Right ventricle myocardium superior (tissue), 1 donor: ENCODE results near the gene BMF. TPM values are rescaled to one million over a fixed set of nuclear protein-coding genes. Genes with fewer than 3 reads are reported as not detected.

Experiments
- ATAC-seq: fragments of 200-7000 bp; cut with Tn5 transposase; one replicate; pipeline ENCODE4 v1.9.1; 2020; ENCODE audit warnings: mild to moderate bottlenecking; ENCODE audit not compliant: poor library complexity
- DNase-seq: peaks from one replicate; pipeline ENCODE4 v3.0.0-alpha.2; 2020
- intact Hi-C: fragments of 100-400 bp; cut with DNase I; formaldehyde crosslinking; loops from one replicate; pipeline ENCODE4 v1.11.2; 2022
- total RNA-seq: library from RNA; stranded (reverse); fragmentation: NEBNext Ultra II Directional; extraction: Animal tissue kit (Norgen Biotek cat#: 25700); gene quantifications from one replicate; pipeline ENCODE4 v1.2.1, GENCODE V29; 2021
- donor health status: DM: no; HTN: yes; CAD: no; lungs with severe emphysema.

The BMF gene
- total RNA-seq, 1 donor from 2014 or later, result 3.4 TPM

DNA sequence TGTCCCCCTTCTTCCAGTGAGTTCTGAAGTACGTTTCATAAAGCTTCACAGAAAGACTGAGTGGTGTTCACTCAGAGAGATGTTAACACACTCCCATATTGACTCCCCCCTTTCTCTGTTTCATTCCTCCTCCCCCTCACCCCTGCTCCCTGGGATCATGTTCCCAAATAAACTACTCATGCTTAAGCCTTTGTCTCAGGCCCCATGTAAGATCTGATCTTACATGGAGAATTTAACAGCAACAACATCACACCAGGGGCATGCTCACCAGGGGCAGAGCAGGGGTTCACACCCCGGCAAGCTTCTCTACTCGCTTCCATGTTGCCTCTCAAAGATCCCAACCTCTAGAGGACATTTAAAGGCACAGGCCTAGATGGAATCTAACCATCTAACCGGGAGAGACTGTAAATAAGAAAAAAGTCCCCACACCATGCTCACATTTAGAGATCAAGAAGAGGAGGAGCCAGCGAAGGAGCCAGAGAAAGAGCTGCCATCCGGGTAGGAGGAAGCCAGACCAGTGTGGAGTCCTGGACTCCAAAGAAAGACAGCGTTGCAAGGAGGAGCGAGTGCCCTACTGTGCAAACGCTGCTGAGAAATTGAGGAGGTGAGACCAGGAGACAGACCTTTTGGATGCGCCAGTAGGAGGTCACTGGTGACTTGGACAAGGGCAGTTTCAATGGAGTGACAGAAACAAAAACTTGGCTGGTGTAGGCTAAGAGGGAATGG is 48.3 kb downstream of the BMF start:
- DNase-seq, result no peak

DNA sequence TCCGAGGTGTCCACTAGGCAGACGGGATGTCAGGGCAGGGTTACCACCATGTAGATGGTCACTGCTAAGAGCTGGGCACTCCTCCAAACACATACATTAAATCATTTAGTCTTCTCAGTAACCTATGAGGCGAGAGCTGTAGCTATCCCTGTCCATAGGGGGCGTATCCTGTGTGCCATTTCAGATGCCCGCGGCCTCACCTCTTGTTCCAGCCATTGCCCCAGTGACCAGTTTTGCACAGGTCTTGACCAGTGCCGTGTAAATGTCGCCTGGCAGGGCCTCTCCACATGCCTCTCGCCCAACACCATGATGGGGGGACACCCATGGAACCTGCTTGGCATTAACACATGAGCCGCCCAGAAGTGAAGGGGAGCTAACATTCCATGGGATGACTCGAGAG is 48.9 kb downstream of the BMF start:
- intact Hi-C loops, result no loop called here
- no peak for ATAC-seq
- DNase-seq, result no peak

More for the DNA sequence above, 48.3 kb downstream of the BMF start:
- intact Hi-C loops, result no loop called here
- no peak for ATAC-seq

DNA sequence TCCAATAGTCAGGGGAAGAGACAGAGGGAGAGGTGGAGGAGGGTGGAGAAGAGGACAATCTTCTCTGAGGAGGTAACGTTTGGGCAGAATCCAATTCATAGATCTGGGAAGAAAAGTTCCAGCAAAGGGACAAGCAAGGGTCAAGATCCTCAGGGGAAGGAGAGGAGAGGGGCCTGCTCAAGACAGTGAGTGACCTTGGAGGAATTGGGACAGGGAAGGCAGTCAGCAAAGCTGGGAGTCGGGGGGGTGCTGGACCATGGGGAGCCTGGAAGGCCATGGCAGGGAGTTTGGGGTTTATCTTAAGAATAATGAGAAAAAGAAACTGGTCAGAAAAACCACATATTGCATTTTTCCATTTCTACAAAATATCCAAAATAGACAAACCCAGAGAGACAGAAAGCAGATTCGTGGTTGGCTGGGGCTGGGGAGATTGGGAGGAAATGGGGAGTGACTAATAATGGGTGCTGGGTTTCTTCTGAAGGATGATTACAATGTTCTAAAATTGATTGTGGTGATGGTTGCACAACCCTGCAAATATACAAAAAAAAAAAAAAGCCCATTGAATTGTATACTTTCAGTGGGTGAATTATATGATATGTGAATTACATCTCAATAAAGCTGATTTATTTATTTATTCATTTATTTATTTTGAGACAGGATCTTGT is 50.1 kb downstream of the BMF start:
- intact Hi-C loops, result no loop called here
- DNase-seq, result no peak
- ATAC-seq, result no peak

DNA sequence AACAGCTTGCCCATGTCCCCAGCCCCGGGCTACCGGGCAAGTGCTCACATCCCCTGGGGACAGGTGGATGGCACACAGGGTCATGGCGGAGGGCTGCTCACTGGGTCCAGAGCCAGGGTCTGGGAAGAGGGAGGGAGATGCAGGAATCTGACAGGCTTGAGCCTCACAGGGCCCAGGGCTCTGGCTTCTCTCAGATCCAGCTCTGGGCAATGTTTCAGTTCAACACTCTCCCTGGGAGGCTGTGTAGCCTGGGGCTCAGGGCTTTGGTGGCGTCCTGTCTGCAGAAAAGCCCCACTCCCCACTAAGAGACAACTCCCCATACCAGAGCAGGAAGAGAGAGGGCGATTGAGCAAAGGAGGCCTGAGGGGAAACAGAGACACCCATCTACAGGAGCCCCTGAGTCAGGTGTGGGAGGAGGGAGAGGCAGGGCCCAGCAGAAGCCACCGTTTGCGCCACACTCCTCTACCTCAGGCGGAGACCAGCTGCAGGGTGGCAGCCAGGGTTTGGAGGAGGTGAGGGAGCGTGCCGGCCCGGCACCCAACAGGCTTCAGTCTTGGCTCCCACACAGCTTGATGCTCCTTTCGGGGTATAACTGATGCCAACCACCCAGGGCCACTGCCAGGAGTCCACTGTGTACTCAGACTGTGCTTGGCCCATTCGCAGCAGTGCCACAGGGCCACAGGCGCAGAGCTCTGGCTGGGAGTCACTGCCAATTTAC is 52.9 kb downstream of the BMF start:
- intact Hi-C loops, result no loop called here
- ATAC-seq (peak; percentile 94), DNase-seq (peak; percentile 82)

DNA sequence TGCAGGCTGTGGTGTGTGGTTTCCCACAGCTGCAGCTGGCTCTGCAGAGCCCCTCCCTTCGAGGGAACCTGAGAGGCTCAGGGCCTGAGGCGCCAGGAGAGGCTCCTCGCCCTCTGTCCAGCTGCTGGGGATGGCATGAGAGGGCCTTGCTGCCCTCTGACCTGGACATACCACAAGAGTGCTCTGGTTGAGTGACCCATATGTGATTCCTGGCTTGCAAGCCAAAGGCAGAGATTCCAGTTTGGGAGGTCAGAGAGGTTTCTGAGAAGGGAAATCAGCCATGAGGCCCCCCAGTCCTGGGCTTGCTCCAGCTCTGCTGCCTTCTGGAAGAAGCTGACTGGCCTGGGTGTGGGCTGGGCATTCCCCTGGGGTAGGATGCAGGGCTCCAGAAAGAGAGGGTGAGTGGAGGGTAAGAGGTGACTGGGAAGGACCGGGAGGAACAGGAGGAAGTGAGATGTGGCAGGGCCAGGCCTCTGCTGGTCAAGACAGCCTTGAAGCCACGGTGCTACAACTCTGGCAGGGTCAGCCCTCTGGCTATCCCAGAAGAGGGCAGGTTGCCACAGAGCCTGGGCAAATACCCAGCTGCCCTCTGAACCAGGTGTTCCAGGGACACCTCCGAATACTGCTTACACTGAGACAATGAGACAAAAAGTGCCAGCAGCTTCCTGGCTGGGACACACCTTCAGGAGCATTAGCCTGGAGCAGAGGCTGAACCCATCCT is 53.7 kb downstream of the BMF start:
- intact Hi-C loops, result no loop called here
- DNase-seq (no peak), ATAC-seq (peak; percentile 23)

DNA sequence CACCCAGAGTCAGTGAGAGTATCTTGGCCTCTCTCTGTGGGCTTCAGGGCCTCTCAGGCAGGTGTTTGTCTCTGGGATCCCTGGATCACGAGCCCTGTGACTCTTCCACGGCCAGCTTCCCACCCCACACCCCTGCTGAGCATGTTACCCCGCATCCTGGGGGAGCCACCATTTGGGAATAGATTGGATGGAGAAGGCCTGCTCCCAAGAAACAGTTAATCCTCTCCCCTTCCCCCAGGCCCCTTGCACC is 54.1 kb downstream of the BMF start:
- DNase-seq (no peak), ATAC-seq (no peak)
- intact Hi-C loops, result no loop called here

DNA sequence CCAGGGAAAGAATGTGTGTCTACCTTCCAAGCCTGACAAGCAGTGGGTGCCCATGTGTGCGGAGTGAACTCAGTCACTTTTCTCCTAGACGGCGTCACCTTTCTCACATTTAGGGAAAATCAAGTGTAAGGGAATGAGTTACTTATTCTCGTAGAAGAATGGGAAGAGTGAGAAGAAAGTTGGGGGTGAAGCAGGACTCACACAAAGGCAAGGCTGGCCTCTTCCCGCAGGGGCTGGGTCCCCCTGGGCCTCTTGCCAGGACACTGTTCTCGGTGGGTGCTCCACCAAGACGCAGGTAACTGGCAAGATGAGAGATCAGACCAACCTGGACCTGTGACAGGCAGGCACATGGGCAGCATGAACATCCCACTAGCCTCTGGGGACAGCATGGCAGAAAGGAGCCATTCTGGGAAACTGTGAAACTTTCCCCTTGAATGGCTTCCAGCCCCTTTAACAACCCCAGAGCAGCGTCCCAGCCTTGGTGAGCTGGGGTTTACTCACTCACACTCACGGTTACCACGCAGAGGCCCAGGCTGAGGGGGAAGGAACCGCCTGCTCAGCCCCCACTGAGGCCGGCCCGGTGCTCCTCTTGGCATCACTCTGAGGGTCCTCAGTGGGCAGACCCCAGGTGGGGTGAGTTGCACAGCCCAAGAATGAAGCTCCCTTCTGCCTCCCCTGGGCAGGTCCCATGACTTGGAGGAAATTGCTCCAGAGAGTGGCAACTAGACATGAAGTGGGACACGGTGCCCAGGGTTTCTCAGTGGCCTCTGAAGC is 54.7 kb downstream of the BMF start:
- ATAC-seq (no peak), DNase-seq (no peak)
- intact Hi-C loops, result no loop called here

DNA sequence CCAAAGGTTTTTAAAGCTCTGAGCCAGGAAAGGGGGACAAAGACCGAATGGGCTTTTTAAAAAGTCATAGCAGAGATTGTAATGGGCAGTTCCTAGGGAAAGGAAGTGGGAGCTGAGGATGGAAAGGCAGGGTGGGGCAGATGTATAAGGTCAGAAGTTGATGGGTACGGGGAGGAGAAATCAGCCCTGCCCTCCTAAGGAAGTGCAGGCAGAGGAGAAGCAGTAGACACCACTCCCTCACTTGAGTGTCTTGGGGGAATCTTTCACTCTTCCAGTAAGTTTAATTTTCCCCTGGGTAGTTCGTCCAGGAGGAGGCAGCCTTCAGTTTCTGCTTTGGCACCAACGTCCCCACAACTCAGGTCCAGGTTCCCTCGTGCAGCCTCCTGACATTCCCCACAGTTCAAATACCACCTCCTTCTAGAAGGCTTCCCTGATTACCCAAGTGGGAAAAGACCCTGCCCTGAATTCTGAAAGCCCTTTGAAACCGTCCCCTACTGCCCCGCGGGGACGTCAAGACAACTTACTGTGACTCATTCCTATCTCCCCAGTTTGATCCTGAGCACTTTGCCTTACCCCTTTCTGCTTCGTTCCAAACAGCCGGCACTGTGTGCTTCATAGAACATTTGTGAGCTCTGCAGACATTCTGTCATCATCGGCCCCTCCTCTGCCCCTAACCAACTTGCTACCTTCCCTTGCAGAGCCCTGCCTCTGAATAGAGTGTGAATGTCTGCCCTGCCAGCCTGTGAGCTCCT is 55.4 kb downstream of the BMF start:
- DNase-seq, result no peak
- no peak for ATAC-seq
- intact Hi-C loops, result no loop called here

DNA sequence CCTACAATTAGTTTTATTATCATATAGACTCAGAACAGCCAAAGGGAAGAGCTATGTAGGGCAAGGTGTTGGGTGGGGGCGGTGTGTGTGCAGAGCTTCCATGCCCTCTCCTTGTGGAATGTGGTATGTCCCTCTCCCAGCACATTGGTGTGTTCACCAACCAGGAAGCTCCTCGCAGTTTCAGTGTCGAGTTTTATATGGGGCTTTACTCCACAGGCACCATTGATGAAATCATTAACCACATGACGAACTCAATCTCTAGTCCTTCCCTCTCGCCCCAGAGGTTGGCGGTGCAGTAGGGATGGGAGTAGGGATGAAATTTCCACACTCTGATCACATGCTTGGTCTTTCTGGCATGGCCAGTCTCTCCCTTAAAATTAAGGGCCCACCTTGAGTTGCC is 56.1 kb downstream of the BMF start:
- intact Hi-C loops, result no loop called here
- ATAC-seq (no peak), DNase-seq (no peak)

DNA sequence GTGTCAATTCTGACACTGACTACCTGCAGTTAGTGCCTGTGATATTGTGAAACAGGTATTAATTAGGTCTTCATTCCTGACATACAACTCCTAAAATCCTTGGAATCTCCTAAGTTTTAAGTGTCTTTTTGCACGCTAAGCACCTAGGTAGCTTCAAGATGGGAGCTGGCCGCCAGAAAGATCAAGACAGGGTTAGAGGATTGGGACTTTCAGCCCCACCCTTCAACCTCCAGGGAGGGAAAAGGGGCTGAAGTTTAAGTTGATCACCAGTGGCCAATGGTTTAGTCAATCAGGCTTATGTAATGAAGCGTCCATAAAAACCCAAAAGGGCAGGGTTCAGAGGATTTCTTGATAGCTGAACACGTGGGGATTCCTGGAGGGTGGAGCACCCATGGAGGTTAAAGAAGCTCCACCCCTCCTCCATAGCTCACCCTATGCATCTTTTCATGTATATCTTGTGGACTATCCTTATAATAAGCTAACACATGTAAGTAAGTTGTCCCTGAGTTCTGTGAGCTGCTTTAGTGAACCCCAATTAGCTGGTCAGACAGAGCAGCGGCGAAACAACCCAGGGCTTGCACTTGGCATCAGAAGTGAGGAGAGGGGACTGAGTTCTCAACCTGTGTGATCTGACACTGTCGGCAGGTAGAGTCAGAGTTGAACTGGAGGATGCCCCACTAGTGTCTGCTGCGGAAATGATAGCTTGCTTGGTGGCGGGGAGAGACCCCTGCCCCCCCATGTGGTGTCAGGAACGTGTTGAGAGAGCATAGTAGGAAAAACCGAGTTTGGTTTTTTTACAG is 56.9 kb downstream of the BMF start:
- DNase-seq (no peak), ATAC-seq (no peak)
- intact Hi-C loops, result no loop called here

DNA sequence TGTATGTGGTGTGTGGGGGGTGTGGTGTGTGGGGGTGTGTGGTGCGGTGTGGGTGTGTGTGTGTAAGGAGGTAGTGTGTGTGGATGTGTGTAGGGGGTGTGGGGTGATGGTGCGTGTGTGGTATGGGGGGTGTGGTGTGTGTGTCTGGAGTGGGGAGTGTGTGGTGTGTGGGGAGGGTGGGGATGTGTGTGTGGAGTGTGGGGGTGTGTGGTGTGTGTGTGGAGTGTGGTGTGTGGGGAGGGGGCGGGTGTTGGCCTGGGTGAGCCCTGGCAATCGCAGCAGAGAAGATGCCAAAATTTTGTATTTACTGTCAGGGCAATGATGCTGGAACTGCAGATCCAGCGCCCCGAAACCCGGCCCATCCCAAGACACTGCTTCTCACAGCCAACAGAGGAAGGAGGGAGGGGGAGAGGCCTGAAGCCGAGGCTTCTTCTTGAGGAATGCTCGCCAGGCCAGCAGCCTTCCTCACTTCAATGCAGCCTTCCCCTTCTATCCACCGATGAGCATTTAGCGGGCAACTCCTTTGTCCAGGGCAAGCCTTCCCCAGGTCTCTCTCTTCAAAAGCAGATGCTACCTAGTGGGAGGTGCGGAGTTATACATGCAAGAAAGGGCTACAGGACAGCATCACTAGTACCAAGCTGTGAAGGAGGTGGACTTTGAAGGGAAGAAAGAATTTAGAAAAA is 57.8 kb downstream of the BMF start:
- DNase-seq (no peak), ATAC-seq (no peak)
- intact Hi-C loops, result no loop called here

DNA sequence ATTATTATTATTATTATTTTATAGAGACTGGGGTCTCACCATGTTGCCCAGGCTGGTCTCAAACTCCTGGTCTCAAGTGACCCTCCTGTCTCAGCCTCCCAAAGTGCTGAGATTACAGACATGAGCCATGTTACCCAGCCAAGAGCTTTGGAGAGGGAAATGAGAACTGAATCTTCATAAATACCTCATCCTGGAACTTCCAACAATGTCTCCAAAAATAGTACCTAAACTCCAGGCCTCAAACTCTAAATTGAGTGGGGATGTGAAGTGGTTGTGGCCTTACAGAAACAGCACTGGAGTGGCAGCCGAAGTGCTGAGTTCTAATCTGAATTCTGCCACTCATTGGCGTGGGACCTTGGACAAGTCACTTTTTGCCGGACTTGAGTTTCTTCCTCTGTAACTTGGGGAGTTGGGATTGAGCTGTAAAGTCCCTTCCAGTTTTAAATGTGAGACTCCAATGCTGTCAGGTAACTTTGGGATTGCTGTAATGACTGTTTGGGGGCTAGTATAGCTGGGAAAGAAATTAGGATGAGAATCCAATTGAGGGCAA is 59.7 kb downstream of the BMF start:
- intact Hi-C loops, result loop anchor here (5.0 kb wide), 2 partner anchors 58 to 223 kb away; partner anchors contain the start of gene BMF
- DNase-seq (no peak), ATAC-seq (no peak)

DNA sequence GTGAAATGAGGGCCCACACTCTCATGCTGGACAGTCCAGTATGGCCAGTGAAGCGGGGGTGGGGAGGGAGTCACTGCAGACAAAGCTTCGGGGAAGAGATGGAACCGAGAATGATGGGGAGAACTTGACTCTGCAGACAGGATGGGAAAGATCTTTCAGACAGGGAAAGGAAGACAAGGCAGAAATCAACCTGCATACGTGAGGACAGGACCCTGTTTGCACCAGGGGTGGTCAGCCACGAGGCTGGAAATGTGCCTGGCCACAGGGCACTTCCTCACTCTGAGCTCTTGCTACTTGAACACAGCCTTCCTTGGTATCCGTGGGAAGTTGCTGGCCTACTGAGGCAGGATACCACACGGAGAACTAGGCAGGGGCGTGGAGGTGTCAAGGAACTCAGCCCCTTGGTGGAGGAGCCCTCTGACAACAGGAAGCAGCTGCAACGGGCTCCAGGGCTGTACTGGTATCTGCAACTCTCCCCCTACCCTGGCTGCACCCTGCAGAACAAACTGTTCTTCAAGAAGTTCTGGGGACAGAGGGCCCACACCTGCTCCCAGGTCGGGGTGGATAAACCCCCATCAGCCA is 60.4 kb downstream of the BMF start:
- ATAC-seq, result no peak

DNA sequence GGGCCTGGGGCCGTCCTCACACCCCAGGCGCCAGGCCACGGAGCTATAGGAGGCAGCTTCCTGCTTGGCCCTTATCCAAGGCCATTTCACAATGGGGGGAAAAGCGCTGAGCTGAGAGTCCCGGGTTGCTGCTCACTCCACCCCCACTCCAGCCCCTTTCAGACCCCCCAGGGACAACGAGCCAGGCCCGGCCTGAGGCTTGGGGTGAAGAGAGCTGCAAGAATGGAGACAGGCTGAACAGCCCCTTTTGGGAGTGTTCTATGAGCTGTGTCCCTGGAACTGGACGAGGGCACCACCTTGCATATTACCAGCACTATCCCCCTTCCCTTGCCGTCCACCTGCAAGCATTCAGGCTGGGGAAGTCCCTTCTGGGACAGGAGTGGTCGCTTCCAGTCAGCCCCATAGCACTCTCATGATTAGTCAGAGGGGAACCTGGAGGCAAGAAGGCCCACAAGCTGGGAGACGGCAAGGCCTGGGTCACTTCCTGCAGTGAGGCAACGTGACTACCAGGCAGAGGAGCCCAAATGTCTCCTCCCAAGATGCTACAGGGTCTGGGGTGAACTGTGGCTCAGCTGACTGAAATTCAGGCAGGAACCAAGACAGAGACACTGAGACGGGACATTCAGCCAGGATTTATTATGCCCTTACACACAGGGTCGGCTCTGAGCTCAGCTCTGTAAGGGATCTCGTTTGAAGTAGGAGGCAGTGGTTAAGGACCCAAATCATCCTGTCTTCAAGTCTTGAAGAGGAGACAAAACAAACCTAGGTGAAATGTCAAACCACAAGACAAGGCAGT is 61.1 kb downstream of the BMF start:
- peak; percentile 74 for DNase-seq
- intact Hi-C loops, result loop anchor here (5.0 kb wide), 2 partner anchors 60 to 225 kb away; partner anchors contain the start of gene BMF
- ATAC-seq, result peak; percentile 40

More for the DNA sequence above, 60.4 kb downstream of the BMF start:
- DNase-seq, result peak; percentile 53
- intact Hi-C loops, result loop anchor here (5.0 kb wide), 2 partner anchors 59 to 224 kb away; partner anchors contain the start of gene BMF

DNA sequence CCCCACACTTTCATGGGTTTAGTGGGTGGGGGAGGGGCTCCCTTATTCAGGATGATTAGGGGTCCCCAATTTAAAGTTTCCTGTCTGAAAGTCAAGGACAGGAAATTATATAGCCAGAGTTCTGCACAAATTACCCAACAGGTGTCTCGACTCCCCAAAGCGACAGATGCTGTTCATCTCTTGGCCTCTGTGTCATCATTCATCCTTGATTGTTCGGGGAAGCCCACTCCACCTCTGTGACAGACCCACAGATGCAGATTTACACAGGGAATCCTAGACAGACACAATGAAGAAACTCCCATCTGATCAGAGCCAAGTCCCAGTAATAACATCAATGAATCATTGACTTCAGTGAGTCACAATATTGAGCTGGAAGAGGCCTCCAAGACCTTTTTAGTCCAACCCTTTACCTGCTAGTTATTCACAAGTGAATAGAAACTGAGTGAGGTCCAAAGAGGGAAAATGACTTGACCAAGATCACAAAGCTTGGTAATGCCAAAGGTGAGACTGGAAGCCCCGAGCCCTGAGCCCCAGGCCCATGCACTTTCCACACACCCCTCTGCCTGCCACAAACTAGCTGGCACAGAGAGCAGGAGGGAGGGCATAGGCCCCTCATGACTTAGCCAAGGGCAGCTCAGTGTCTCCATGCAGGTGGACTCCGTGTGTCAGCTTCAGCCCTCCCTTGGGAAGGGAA is 61.8 kb downstream of the BMF start:
- intact Hi-C loops, result loop anchor here (5.0 kb wide), 2 partner anchors 60 to 225 kb away; partner anchors contain the start of gene BMF
- DNase-seq, result no peak
- ATAC-seq, result no peak
